Mesenchymal stem cell (in vitro differentiated cells and primary cell): Measurements from ENCODE around the gene CKAP4. TPM values are rescaled to one million over a fixed set of nuclear protein-coding genes. Genes with fewer than 3 reads are reported as not detected.

Experiments
- DNase-seq: peaks from one replicate; pipeline ENCODE4 v3.0.0-alpha.2; 2013
- H2AFZ ChIP-seq: one replicate; pipeline ENCODE4 v1.6.1; 2013; ENCODE audit warnings: low read depth, mild to moderate bottlenecking, control low read depth, inconsistent platforms, low read length, moderate library complexity
- H2AK5ac ChIP-seq: 2 replicates; pipeline ENCODE4 v1.6.1; 2013; ENCODE audit warnings: low read length, moderate library complexity, mild to moderate bottlenecking, inconsistent platforms; ENCODE audit not compliant: severe bottlenecking
- H2BK120ac ChIP-seq: one replicate; pipeline ENCODE4 v1.6.1; 2013; ENCODE audit warnings: low read depth, mild to moderate bottlenecking, inconsistent platforms, low read length, moderate library complexity
- H2BK12ac ChIP-seq, 2 experiments: one replicate each; pipeline ENCODE4 v1.6.1; 2013; ENCODE audit warnings: inconsistent platforms in 2 of 2, low read length in 2 of 2, mild to moderate bottlenecking in 2 of 2, moderate library complexity in 2 of 2, control low read depth in 1 of 2
- H2BK15ac ChIP-seq: one replicate; pipeline ENCODE4 v1.6.1; 2013; ENCODE audit warnings: mild to moderate bottlenecking, low read depth, inconsistent platforms; ENCODE audit not compliant: poor library complexity, severe bottlenecking
- H2BK5ac ChIP-seq: 2 replicates; pipeline ENCODE4 v1.6.1; 2013; ENCODE audit warnings: low read depth, mild to moderate bottlenecking, low read length, control low read depth, inconsistent platforms; ENCODE audit not compliant: poor library complexity, severe bottlenecking
- H3K14ac ChIP-seq, 2 experiments: one replicate each; pipeline ENCODE4 v1.6.1; 2013; ENCODE audit warnings: inconsistent platforms in 2 of 2, low read length in 2 of 2, control low read depth in 1 of 2, mild to moderate bottlenecking in 1 of 2, moderate library complexity in 1 of 2
- H3K18ac ChIP-seq, 2 experiments: one replicate each; pipeline ENCODE4 v1.6.1; 2013; ENCODE audit warnings: inconsistent platforms in 2 of 2, low read length in 2 of 2, control low read depth in 1 of 2, low read depth in 1 of 2, mild to moderate bottlenecking in 1 of 2
- H3K23ac ChIP-seq, 2 experiments: one replicate each; pipeline ENCODE4 v1.6.1; 2013; ENCODE audit warnings: inconsistent platforms in 2 of 2, low read length in 2 of 2, mild to moderate bottlenecking in 2 of 2, moderate library complexity in 2 of 2, control low read depth in 1 of 2
- H3K27ac ChIP-seq: 2 replicates; pipeline ENCODE4 v1.5.1; 2013; ENCODE audit warnings: mild to moderate bottlenecking, moderate library complexity, low read length, control low read depth, inconsistent platforms; ENCODE audit not compliant: poor library complexity, severe bottlenecking
- H3K27me3 ChIP-seq, 2 experiments: 2 replicates each; pipeline versions ENCODE4 v1.6.1 to v1.7.0; 2013; ENCODE audit warnings: low read length in 2 of 2, mild to moderate bottlenecking in 2 of 2, moderate library complexity in 2 of 2, control low read depth in 1 of 2, inconsistent platforms in 1 of 2; ENCODE audit not compliant: control insufficient read depth in 1 of 2, insufficient read depth in 1 of 2
- H3K36me3 ChIP-seq, 2 experiments: 2 replicates each; pipeline versions ENCODE4 v1.6.1 to v1.7.0; 2013; ENCODE audit warnings: low read length in 2 of 2, control low read depth in 1 of 2, inconsistent platforms in 1 of 2, low read depth in 1 of 2, mild to moderate bottlenecking in 1 of 2; ENCODE audit not compliant: insufficient read depth in 2 of 2, control insufficient read depth in 1 of 2
- H3K4ac ChIP-seq, 2 experiments: one replicate each; pipeline ENCODE4 v1.6.1; 2013; ENCODE audit warnings: inconsistent platforms in 2 of 2, low read length in 2 of 2, mild to moderate bottlenecking in 2 of 2, moderate library complexity in 2 of 2, control low read depth in 1 of 2, low read depth in 1 of 2
- H3K4me1 ChIP-seq: 2 replicates; pipeline ENCODE4 v1.6.1; 2013; ENCODE audit warnings: low read depth, low read length, control low read depth; ENCODE audit not compliant: control insufficient read depth, insufficient read depth
- H3K4me2 ChIP-seq: 2 replicates; pipeline ENCODE4 v1.6.1; 2013; ENCODE audit warnings: low read length, mild to moderate bottlenecking, inconsistent platforms; ENCODE audit not compliant: poor library complexity, severe bottlenecking
- H3K4me3 ChIP-seq, 2 experiments: 2 replicates each; pipeline versions ENCODE4 v1.5.1 to v1.7.0; 2013; ENCODE audit warnings: low read length in 2 of 2, mild to moderate bottlenecking in 2 of 2, control low read depth in 1 of 2, low read depth in 1 of 2; ENCODE audit not compliant: insufficient read depth in 1 of 2
- H3K79me1 ChIP-seq: replicated peaks from 2 replicates; pipeline ENCODE4 v1.6.1; 2013; ENCODE audit warnings: mild to moderate bottlenecking, control low read depth, low read length, inconsistent platforms; ENCODE audit not compliant: poor library complexity, severe bottlenecking
- H3K9ac ChIP-seq: 2 replicates; pipeline ENCODE4 v1.7.0; 2013; ENCODE audit warnings: mild to moderate bottlenecking, low read length, moderate library complexity
- H3K9me3 ChIP-seq: 2 replicates; pipeline ENCODE4 v1.7.0; 2013; ENCODE audit warnings: mild to moderate bottlenecking, low read length; ENCODE audit not compliant: control insufficient read depth
- H4K8ac ChIP-seq: one replicate; pipeline ENCODE4 v1.6.1; 2013; ENCODE audit warnings: inconsistent platforms, mild to moderate bottlenecking, low read length, moderate library complexity
- H4K91ac ChIP-seq: one replicate; pipeline ENCODE4 v1.6.1; 2013; ENCODE audit warnings: mild to moderate bottlenecking, low read length, inconsistent platforms
- WGBS: methylation state at CpG from one replicate; pipeline ENCODE4 v1.1.7; 2013; ENCODE audit warnings: mixed read lengths; 5-methylcytosine and 5-hydroxymethylcytosine counted together
- polyA plus RNA-seq, 2 experiments: library from polyadenylated mRNA; stranded (reverse); fragments of 200-250 nt; gene quantifications; one replicate each; pipeline ENCODE4 v1.2.3, GENCODE V29; 2013

Gene CKAP4
- polyA plus RNA-seq (2013, experiment 1 of 2) = 382 TPM
- polyA plus RNA-seq (2013, experiment 2 of 2) = 384 TPM

- peak within 1 kb of the TSS; percentile 67 for H2AFZ ChIP-seq
- peak; percentile 83 for DNase-seq
- WGBS = 0% methylated on average over 46 of the region's 102 CpGs
Observed at GRCh38 chr12:106247674-106248311, at the start of gene CKAP4. Gene CKAP4, minus strand, starts transcription at chr12:106248020. Its CDS starts 169 bp downstream, at chr12:106247851.

GRCh38 chr12:106297075-106297474 lies 49.3 kb upstream of the CKAP4 start:
- Histone ChIP-seq H3K4me2 (no peak overlapping the region), H3K4me1 (peaks cover 5% of the 10 kb centered on the region), H4K91ac (no peak overlapping the region), H2AK5ac (no peak overlapping the region), H2BK12ac (no peak overlapping the region), H3K4ac (no peak overlapping the region), H2BK15ac (no peak overlapping the region), H2BK120ac (no peak overlapping the region), H3K23ac (no peak overlapping the region), H3K9ac (no peak overlapping the region), H2BK5ac (no peak overlapping the region), H3K18ac (no peak overlapping the region), H3K79me1 (no peaks in the 10 kb centered on the region), H4K8ac (no peak overlapping the region), H3K4me3 (no peak overlapping the region), H2AFZ (no peak overlapping the region), H3K9me3 (no peaks in the 10 kb centered on the region), H3K27ac (no peak overlapping the region), H3K27me3 (no peaks in the 10 kb centered on the region), H3K36me3 (no peaks in the 10 kb centered on the region), H3K14ac (no peak overlapping the region)
- DNase-seq = no peak
- 92% methylated on average over 2 of the region's 3 CpGs for WGBS

More at GRCh38 chr12:106247674-106248311, at the start of gene CKAP4:
- Histone ChIP-seq H3K27me3 (no peaks in the 10 kb centered on the region), H3K27ac (peak within 1 kb of the TSS; percentile 72), H4K8ac (peak within 1 kb of the TSS; percentile 93), H3K4me1 (peaks cover 16% of the 10 kb centered on the region), H3K36me3 (peaks cover 8 to 20% of the 10 kb centered on the region in 2 experiments), H2BK5ac (peak within 1 kb of the TSS; percentile 89), H2BK120ac (peak within 1 kb of the TSS; percentile 98), H3K9ac (peak within 1 kb of the TSS; percentile 98), H3K9me3 (no peaks in the 10 kb centered on the region), H2BK12ac (peak within 1 kb of the TSS; percentile 33 to 79), H3K23ac (peak within 1 kb of the TSS in 1 of 2 experiments; percentile 96), H3K14ac (peak within 1 kb of the TSS; percentile 25 to 96), H3K4ac (peak within 1 kb of the TSS; percentile 88 to 96), H3K4me3 (peak within 1 kb of the TSS; percentile 91 to 92), H3K4me2 (peak within 1 kb of the TSS; percentile 90), H2BK15ac (peak within 1 kb of the TSS; percentile 97), H4K91ac (peak within 1 kb of the TSS; percentile 94), H3K79me1 (peaks cover 2% of the 10 kb centered on the region), H3K18ac (peak within 1 kb of the TSS; percentile 87 to 98), H2AK5ac (peak within 1 kb of the TSS; percentile 64)

DNA sequence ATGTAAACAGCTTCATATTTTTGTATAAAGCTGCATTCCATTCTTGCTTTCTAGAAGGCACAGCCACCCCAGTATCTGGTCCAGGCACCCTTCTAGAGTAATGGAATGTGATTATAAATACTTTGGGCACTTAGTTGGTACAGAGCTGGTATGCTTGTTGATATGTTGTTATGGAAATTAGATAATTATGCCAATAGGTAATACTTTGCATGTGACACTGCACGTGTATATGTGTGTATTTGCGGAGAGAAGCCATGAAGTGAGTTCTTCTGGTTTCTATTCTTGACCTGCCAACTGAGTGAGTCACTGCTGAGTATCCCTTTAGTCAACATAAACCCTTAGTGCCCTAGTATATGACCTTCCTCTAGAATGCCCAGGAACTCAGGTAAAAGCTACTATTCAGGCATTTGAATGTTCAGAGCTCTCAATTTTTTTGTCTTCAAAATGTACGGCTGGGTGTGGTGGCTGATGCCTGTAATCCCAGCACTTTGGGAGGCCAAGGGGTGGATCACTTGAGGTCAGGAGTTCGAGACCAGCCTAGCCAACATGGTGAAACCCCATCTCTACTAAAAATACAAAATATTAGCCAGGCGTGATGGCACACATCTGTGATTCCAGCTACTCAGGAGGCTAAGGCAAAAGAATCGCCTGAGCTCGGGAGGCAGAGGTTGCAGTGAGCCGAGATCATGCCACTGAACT lies 48.5 kb upstream of the CKAP4 start:
- no peak overlapping the region for H3K4ac ChIP-seq
- H3K27me3 ChIP-seq = no peaks in the 10 kb centered on the region
- no peak overlapping the region for H3K4me3 ChIP-seq
- no peak overlapping the region for H2BK120ac ChIP-seq
- H3K79me1 ChIP-seq = no peaks in the 10 kb centered on the region
- H2BK15ac ChIP-seq = no peak overlapping the region
- no peaks in the 10 kb centered on the region for H3K9me3 ChIP-seq
- H4K8ac ChIP-seq = no peak overlapping the region
- H3K27ac ChIP-seq = no peak overlapping the region
- no peak overlapping the region for H3K18ac ChIP-seq
- H3K4me1 ChIP-seq = no peaks in the 10 kb centered on the region
- no peak overlapping the region for H2AK5ac ChIP-seq
- H2AFZ ChIP-seq = no peak overlapping the region
- H3K36me3 ChIP-seq = no peaks in the 10 kb centered on the region
- 66% methylated on average over 8 of the region's 8 CpGs for WGBS
- H2BK12ac ChIP-seq = no peak overlapping the region
- H3K23ac ChIP-seq = no peak overlapping the region
- H3K4me2 ChIP-seq = no peak overlapping the region
- H4K91ac ChIP-seq = no peak overlapping the region
- H2BK5ac ChIP-seq = no peak overlapping the region
- H3K9ac ChIP-seq = no peak overlapping the region
- peak; percentile 85 for DNase-seq
- H3K14ac ChIP-seq = no peak overlapping the region

GRCh38 chr12:106292339-106292738 lies 44.5 kb upstream of the CKAP4 start:
- H3K4me2 ChIP-seq = no peak overlapping the region
- no peaks in the 10 kb centered on the region for H3K36me3 ChIP-seq
- no peaks in the 10 kb centered on the region for H3K9me3 ChIP-seq
- no peak overlapping the region for H2BK12ac ChIP-seq
- no peak overlapping the region for H2BK15ac ChIP-seq
- no peak overlapping the region for H3K14ac ChIP-seq
- H2AFZ ChIP-seq = no peak overlapping the region
- H4K91ac ChIP-seq = no peak overlapping the region
- no peak overlapping the region for H2BK120ac ChIP-seq
- no peak overlapping the region for H3K27ac ChIP-seq
- H2BK5ac ChIP-seq = no peak overlapping the region
- no peaks in the 10 kb centered on the region for H3K79me1 ChIP-seq
- H3K27me3 ChIP-seq = no peaks in the 10 kb centered on the region
- no peak overlapping the region for H3K4ac ChIP-seq
- no peak overlapping the region for H3K23ac ChIP-seq
- H3K4me1 ChIP-seq = no peaks in the 10 kb centered on the region
- no peak for DNase-seq
- no peak overlapping the region for H3K18ac ChIP-seq
- 100% methylated on average over 4 of the region's 5 CpGs for WGBS
- H2AK5ac ChIP-seq = no peak overlapping the region
- H3K4me3 ChIP-seq = no peak overlapping the region
- H3K9ac ChIP-seq = no peak overlapping the region
- no peak overlapping the region for H4K8ac ChIP-seq
